ENCODE measurements around the gene ANO10.

DNA sequence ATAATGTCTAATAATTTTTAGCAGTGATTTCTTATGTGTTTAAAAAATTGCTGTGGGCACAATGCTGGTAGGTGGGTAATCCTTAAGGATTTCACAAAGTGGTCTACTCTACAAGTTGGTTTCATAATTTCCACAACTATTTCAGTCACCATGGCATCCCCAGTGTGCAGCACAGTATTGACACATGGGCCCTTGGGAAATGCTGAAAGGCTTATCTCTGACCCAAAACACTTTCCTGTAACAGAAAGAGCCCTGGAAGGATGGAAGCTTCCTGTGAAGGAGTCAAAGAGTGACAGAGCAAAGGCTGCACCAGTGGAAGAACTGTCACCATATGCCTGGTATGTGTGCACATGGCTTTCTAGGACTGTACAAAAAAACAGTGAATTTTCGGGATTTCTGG, 153.7 kb downstream of the ANO10 start:
- TF ChIP-seq, protein P1, sequence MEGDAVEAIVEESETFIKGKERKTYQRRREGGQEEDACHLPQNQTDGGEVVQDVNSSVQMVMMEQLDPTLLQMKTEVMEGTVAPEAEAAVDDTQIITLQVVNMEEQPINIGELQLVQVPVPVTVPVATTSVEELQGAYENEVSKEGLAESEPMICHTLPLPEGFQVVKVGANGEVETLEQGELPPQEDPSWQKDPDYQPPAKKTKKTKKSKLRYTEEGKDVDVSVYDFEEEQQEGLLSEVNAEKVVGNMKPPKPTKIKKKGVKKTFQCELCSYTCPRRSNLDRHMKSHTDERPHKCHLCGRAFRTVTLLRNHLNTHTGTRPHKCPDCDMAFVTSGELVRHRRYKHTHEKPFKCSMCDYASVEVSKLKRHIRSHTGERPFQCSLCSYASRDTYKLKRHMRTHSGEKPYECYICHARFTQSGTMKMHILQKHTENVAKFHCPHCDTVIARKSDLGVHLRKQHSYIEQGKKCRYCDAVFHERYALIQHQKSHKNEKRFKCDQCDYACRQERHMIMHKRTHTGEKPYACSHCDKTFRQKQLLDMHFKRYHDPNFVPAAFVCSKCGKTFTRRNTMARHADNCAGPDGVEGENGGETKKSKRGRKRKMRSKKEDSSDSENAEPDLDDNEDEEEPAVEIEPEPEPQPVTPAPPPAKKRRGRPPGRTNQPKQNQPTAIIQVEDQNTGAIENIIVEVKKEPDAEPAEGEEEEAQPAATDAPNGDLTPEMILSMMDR (IDR thresholded peaks at IDR 0.05; ENCODE audit: borderline replicate concordance, extremely low read depth, low read length, poor library complexity, severe bottlenecking): no peak
- no peak for TF ChIP-seq EZH2 (IDR thresholded peaks at IDR 0.05; ENCODE audit: borderline replicate concordance, low read depth, low read length, severe bottlenecking)

All from DND-41 (cell line).